Middle frontal gyrus (tissue), 1 donor: ENCODE results near the gene ANGEL1.

Source experiments
- DNase-seq: peaks from one replicate; pipeline ENCODE4 v3.0.0-alpha.2; 2015; ENCODE audit warnings: low spot score; ENCODE audit errors: extremely low spot score

The ANGEL1 gene

GRCh38 chr14:76779221-76780057 is 33.2 kb downstream of the ANGEL1 start:
- DNase-seq = no peak

GRCh38 chr14:76778546-76779215 is 34.0 kb downstream of the ANGEL1 start:
- no peak for DNase-seq

GRCh38 chr14:76777721-76778120 is 35.0 kb downstream of the ANGEL1 start:
- no peak for DNase-seq

GRCh38 chr14:76776428-76777251 is 36.0 kb downstream of the ANGEL1 start:
- DNase-seq = no peak

GRCh38 chr14:76775695-76776427 is 36.8 kb downstream of the ANGEL1 start:
- no peak for DNase-seq

- DNase-seq = no peak
Measured at GRCh38 chr14:76774821-76775694, 37.6 kb downstream of the ANGEL1 start.

- DNase-seq = no peak
Measured at GRCh38 chr14:76773956-76774820, 38.5 kb downstream of the ANGEL1 start.

GRCh38 chr14:76773188-76773885 is 39.3 kb downstream of the ANGEL1 start:
- no peak for DNase-seq

GRCh38 chr14:76772300-76773187 is 40.1 kb downstream of the ANGEL1 start:
- DNase-seq = no peak

- no peak for DNase-seq
Measured at GRCh38 chr14:76771437-76771980, 41.2 kb downstream of the ANGEL1 start.

- DNase-seq = no peak
Measured at GRCh38 chr14:76770521-76771436, 41.9 kb downstream of the ANGEL1 start.

GRCh38 chr14:76769636-76770292 is 42.9 kb downstream of the ANGEL1 start:
- DNase-seq = no peak

- no peak for DNase-seq
Measured at GRCh38 chr14:76768671-76769500, 43.8 kb downstream of the ANGEL1 start.

GRCh38 chr14:76767681-76768656 is 44.7 kb downstream of the ANGEL1 start:
- DNase-seq = no peak
